ENCODE results near the gene TNIK. TPM values are rescaled to one million over a fixed set of nuclear protein-coding genes. Genes with fewer than 3 reads are reported as not detected.

Gene TNIK
- polyA plus RNA-seq, 1 donor: 40.3 TPM

DNA sequence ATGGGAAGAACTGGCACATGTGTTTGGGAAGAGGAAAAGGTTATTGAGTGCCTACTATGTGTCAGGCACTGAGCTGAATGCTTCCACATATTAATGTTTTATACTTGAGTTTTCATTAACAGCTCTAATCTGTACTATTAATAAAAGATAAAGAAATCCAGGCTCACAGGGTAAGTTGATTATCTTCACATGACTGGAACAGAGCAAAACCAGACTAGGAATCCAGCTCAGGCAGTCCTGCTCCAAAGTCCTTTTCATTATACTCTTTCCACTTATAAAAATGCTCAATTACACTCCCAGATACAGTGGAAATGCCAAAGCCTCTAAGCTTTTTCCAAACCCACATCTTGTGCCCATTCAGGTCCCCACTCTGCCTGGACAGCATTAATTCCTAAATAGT lies 97.6 kb downstream of the TNIK start:
- DNase-seq (ENCODE audit: low read depth): no peak

GRCh38 chr3:171358881-171359198 lies 101.4 kb downstream of the TNIK start:
- DNase-seq (ENCODE audit: low read depth): no peak

DNA sequence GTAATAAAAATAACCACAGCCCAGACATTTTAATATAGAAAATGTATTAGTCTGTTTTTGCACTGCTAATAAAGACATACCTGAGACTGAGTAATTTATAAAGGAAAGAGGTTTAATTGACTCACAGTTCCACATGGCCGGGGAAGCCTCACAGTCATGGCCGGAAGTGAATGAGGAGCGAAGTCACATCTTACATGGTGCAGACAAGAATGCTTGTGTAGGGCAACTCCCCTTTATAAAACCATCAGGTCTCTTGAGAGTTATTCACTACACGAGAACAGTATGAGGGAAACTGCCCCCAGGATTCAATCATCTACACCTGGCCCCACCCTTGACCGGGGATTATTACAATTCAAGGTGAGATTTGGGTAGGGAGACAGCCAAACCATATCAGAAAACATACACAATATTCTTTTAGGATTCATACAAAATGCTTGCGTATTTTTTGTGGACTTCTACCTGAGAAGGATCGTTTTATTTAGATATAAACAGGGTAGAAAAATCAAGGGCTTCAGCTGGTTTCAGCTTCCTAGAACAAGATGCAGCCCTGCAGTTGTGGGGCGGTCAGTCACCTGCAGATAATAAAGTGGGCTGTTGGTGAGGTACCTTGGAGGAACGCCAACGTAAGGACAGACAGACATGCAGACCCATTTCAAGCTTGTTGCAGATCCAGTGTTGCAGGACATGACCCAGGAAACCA lies 101.9 kb downstream of the TNIK start:
- no peak for DNase-seq (ENCODE audit: low read depth)

GRCh38 chr3:171357721-171358120 lies 102.5 kb downstream of the TNIK start:
- DNase-seq (ENCODE audit: low read depth): no peak

GRCh38 chr3:171356251-171356650 lies 104.0 kb downstream of the TNIK start:
- DNase-seq (ENCODE audit: low read depth): no peak

- DNase-seq (ENCODE audit: low read depth): no peak
These were observed 105.3 kb downstream of the TNIK start for GRCh38 chr3:171354706-171355582.

DNA sequence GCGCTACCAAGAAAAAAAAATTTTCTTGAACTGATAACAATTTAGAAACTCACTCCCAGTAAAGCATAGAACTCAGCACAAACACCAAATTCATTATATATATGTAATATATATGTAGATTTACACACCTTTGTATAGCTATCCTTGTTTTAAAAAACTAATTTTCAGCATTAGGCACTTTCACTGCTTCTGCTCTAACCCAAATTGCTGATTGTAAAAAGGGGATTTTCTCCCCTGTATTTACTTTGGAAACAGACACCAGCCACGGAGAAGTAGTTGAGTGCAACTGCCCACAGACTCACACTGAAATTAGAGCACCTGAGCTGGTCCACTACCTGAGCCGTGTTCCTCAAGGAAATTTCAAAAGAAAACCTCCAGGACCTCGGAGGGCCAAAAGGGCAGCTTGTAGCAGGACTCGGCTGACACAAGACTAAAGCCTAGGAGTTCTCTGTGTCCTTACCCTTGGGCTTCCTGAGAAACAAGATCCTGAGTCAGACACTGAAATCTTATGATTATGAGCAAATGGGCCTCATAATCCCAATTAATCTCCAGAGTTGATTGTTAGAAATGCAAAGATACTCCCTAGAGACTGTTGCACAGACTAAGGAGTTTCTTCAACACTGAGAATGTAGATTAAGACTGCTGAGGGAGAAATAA lies 106.0 kb downstream of the TNIK start:
- no peak for DNase-seq (ENCODE audit: low read depth)

GRCh38 chr3:171353423-171353822 lies 106.8 kb downstream of the TNIK start:
- DNase-seq (ENCODE audit: low read depth): no peak

DNA sequence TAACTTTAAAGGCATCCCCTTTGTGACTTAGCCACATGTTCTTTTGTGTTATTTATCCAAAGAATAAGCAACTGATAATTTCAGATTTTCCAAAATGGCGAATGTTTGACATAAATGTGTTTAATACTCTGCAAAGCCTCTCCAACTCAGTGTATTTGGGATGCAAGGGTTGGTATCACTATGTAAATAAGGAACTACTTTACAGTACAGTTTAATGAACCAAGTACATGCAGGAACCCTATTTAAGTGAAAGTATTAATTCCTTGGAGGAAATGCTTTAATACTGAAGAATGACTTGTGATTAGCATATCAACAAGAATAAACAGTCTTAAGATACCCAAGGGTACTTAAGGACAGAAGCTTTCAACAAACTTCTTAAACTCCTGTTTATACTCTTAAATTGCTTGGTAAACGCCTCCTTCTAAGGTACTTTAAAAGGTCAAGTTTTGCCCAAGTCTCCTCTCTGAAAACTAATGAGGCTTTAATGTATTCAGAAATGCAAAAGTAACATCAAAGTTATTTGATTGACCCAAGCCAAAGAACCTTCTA lies 107.7 kb downstream of the TNIK start:
- DNase-seq (ENCODE audit: low read depth): no peak

GRCh38 chr3:171351676-171352075 lies 108.5 kb downstream of the TNIK start:
- no peak for DNase-seq (ENCODE audit: low read depth)

DNA sequence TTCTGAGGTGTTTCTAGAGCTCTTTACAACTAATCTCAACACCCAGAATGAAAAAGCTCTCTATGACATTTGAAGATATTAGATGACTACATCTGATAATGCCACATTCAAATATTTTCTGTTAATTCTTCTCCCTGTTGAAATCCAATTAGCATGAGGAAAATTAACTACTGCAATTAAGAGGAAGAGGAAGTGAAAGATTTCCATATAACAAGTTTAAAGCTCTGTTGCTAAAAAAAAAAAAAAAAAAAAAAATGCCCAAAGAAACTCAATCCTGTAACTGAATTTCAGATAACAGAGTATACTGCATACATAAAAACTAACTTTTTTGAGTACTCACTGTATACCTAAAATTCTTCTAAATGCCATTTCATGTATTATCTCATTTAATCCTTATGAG lies 109.8 kb downstream of the TNIK start:
- no peak for DNase-seq (ENCODE audit: low read depth)

- no peak for DNase-seq (ENCODE audit: low read depth)
These were observed 110.8 kb downstream of the TNIK start for GRCh38 chr3:171349392-171349791.

DNA sequence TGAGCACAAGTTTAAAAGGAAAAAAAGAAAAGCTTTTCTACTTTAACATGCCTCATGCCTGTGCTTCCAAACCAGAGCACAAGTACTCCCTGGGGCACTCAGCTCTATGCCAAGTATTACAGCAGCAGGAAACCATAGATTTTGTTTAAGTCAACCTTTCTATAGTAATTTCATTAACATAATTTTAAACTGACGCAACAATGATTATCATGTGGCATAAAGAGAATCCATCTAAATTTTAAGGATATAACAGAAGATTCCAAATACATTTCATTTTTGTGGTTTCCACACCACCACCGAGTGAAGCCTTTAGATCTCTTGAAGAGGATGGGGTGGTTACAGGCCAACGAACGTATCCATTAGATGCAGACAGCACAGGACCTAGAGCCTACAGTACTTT lies 112.1 kb downstream of the TNIK start:
- DNase-seq (ENCODE audit: low read depth): no peak

- no peak for DNase-seq (ENCODE audit: low read depth)
These were observed 112.7 kb downstream of the TNIK start for GRCh38 chr3:171347301-171348039.

- no peak for DNase-seq (ENCODE audit: low read depth)
These were observed 113.5 kb downstream of the TNIK start for GRCh38 chr3:171346582-171347300.

GRCh38 chr3:171346019-171346418 lies 114.2 kb downstream of the TNIK start:
- no peak for DNase-seq (ENCODE audit: low read depth)

- DNase-seq (ENCODE audit: low read depth): no peak
These were observed 114.9 kb downstream of the TNIK start for GRCh38 chr3:171345107-171345843.

- no peak for DNase-seq (ENCODE audit: low read depth)
These were observed 116.5 kb downstream of the TNIK start for GRCh38 chr3:171343693-171344092.

DNA sequence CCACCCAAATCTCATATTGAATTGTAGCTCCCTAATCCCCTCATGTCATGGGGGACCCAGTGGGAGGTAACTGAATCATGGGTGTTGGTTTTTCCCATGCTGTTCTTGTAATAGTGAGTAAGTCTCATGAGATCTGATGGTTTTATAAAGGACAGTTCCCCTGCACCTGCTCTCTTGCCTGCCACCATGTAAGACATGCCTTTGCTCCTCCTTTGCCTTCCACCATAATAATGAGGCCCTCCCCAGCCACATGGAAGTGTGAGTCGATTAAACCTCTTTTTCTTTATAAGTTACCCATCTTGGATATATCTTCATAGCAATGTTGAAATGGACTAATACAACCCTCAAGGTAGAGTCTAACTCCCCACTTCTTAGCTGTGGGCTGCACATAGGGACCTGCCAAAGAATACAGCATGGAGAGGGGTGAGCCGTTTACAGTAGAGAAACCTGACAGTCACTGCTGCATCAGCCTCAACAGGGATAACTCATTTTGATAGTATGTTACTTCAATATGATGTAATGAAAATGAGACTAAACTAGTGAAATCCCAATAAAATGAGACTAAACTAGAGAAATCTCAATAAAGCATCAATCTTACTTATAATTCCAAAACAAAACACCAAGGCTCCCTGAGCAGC lies 117.3 kb downstream of the TNIK start:
- DNase-seq (ENCODE audit: low read depth): no peak

GRCh38 chr3:171342200-171342599 lies 118.0 kb downstream of the TNIK start:
- no peak for DNase-seq (ENCODE audit: low read depth)

Measured in forelimb muscle (tissue), 1 donor.